ENCODE results near the gene PTPRG.

The PTPRG gene

GRCh38 chr3:62220616-62221015 is 659.2 kb downstream of the PTPRG start:
- FAIRE-seq, result no peak

GRCh38 chr3:62225051-62225450 is 663.7 kb downstream of the PTPRG start:
- FAIRE-seq, result no peak

- FAIRE-seq, result no peak
These were observed 665.4 kb downstream of the PTPRG start for GRCh38 chr3:62226601-62227339.

DNA sequence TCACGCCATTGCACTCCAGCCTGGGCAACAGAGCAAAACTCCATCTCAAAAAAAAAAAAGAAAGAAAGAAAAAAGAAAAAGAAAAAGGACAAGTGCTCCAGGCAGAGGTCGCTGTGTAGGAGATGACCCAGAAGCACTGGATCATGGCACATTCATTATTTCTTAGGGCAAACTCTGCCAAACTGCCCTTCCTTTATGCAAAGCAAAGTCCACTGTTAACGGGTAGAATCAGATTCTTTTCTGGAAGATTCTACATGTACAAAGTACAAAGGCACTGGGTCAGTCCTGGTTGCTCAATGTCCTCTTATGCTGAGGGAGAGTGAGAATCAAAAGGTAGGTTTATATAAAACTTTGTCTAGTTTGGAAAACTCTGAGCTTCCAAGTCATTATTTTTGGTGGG is 667.1 kb downstream of the PTPRG start:
- no peak for FAIRE-seq

- no peak for FAIRE-seq
These were observed 667.8 kb downstream of the PTPRG start for GRCh38 chr3:62229211-62229610.

- FAIRE-seq, result no peak
These were observed 668.5 kb downstream of the PTPRG start for GRCh38 chr3:62229908-62230307.

DNA sequence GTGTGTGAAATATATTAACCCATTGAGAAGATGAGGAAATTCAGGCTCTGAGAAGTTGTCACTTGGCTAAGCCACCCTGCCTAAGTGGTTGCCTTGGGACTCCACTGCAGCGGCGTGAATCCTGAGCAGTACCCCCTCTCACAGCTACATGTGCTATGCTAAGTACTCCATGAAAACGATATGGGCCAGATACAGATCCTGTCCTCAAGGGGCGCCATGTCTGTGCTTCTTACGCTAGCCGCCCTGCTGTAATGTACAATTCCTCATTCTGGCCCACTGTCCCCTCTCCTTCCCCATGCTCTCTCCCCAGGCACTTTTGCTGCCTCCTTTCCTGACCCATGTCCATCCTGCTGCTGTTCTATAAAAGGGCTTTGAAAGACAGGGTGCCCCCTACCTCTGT is 671.7 kb downstream of the PTPRG start:
- FAIRE-seq, result no peak

GRCh38 chr3:62236016-62236415 is 674.6 kb downstream of the PTPRG start:
- no peak for FAIRE-seq

GRCh38 chr3:62237286-62237948 is 676.0 kb downstream of the PTPRG start:
- no peak for FAIRE-seq

DNA sequence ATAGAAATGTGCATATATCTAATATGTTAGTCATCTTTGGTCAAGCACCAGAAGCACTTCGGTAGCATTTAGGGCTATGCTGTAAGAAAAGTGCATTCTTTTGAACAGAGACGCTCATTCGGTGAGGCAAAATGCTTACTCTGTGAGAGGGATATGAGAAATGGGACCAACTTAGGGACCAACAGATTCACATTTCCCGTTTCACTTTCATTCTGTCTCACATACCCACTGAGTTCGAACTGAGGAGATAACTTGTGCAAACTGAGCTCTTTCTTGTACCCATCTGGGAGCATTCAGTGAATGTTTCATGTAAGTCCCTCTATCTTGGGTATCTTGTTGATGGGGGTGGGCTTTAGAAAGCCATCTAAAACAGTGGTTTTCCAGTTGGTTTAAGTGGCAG is 676.6 kb downstream of the PTPRG start:
- no peak for FAIRE-seq

DNA sequence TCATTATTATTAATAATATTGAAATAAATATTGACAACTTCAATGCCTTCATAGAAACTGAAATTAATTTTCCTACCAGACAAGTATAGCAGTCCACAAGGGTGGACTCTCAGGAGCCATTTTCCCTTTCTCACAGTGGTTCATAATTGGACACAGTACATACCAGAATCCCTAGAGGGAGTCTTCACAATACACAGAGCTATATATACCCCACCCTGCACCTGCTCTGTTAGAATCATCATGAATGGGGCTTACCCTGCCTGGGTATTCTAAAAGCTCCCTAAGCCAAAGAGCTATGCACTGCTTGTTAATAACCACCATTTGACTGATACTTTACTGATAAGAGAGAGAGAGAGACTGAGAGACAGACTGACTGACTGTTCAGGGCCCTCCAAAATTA is 677.1 kb downstream of the PTPRG start:
- FAIRE-seq, result no peak

DNA sequence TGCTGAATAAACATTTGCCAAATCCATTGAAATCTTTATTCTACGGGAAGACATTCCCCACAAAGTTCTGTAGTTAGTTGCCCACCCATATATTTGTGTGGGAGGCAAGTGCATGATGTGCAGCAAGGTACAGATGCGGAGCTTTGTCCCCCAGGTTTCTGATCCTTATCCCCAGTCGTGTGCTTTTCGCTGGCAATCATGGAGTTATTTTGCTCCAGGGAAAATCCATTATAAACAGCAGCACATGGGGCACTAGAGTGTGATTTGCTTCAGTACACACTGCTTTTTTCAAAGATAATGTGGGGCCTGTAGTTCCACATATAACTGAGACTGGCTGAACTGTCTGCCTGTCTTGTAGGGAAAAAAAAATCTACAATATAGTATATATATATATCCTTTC is 679.9 kb downstream of the PTPRG start:
- FAIRE-seq, result no peak

DNA sequence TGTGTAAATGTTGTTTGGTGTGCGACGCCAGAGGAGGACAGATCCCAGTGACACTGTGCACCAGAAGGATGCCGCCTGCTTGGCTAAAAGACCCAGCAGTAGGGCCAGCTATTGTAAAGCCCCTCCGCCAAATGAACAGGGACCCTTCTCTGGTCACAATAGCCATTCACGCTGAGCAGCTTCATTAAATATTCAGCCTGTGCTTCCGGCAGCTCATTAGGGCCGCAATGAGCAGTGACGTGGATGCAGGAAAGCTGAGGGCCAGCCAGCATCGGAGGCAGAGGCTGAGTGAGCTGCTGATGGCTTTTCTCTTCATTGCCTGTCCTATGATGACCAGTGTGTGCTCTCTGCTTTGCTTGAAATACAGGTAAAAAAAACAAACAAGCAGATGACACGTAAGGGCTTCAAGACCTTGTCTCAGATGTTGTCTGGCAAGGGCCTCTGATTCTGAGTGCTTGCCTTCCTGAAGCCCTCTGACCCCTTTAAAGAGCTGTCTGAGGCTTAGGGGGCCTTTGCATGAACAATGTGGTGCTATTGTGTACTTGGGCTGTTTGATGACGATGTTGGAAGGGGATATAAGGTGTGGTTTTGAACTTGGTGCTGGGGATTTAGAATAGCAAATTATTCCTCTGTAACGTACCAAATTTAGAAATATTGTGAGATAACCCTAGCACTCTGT is 681.6 kb downstream of the PTPRG start:
- FAIRE-seq, result no peak

- FAIRE-seq, result no peak
These were observed 684.7 kb downstream of the PTPRG start for GRCh38 chr3:62246094-62246493.

DNA sequence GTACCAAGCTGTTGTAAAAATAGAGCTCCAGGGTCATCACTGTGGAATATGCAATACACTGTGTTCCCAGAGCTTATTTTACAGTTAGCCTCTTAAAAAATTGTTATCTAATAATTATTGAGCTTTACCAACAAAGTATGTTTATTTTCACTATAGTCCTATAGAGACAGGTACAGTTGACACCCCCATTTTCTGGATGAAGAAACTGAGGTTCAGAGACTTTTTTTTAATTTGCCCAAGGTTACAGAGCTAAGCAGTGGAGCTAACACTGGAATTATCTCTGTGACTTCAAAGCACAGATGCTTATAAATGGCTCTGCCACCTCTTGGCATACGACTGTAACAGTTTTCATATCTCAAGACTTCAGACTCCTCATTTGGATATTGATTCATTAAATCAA is 685.6 kb downstream of the PTPRG start:
- FAIRE-seq, result no peak

DNA sequence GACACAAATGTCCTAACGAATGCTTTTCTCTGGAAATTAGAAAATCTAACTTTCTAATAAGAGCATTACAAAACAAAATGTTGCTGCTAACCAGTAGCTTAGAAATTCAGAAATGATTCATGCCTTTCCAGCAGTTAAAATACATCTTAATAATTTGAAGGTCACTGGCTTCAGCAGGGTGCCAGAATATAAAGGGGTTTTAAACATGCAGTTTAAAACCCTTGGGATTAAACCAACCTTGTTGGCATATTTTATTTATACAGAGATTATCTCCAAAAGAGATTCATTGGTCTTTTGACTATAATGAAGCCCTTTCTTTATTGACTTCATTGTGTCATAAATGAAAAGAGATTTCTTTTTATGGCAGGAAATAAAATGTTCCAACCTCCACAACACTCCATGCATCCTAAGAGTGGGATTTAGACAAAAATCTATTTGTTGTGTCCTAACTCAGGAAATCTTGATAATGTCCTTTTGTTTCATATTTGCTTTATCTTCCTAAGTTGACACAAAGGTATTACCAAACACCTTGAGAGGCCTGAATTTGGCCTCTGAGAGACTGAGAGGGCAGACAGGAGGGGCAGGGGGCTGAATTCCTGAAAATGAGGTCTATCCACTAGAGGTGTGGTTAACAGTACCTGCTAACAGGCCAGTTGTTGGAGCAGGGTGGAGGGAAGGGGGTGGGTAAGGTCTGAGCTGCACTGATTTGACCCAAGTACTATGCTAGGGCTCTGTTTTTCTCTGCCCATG is 687.5 kb downstream of the PTPRG start:
- FAIRE-seq, result no peak

GRCh38 chr3:62249484-62249776 is 688.1 kb downstream of the PTPRG start:
- no peak for FAIRE-seq

DNA sequence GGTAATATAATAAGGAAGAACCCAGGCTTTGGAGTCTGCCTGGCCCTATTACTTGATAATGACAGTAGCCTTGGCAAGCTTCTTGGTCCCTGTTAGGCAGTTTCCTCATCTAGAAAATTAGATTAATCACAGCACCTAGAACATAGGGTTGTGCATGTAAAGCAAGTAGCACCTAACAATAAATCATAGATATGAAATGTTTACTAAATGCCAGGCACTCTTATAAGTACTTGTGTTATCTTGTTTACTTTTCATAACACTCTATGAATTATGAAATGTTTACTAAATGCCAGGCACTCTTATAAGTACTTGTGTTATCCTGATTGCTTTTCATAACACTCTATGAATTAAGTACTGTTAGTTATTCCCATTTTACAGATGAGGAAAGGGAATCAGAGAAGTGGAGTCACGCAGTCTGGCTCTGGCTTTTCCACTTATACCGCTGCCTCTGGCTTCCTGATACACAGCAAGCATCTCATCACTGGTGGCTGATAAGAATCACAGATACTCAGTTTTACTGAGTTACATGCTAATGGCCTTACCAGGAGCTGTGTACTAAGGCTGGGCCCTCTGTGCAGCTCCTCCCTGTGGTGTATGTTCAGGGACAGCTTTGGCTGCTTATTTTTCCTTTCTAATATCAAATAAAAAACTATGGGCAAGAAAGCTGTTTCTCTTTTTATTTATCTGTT is 688.6 kb downstream of the PTPRG start:
- FAIRE-seq, result no peak

GRCh38 chr3:62252438-62253157 is 691.2 kb downstream of the PTPRG start:
- FAIRE-seq, result no peak

DNA sequence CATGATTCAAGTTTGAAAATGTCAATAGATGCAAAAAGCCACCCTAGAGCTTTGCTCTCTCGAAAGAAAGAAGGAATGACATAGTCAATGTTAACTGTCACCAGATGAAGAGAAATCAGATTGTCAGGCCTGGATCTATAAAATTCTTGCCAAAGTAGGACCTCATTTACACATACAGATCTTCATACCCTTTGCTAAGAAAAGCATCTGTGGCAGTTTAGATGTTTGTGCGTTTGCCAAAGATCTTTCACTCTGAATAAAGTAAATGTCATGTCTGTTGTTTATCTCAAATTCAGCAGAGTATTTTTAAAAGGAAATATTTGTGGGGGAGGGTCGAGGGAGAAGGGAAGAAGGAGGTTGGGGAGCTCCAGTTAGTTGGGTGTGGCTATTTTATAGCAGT is 692.6 kb downstream of the PTPRG start:
- no peak for FAIRE-seq

GRCh38 chr3:62255758-62256157 is 694.4 kb downstream of the PTPRG start:
- FAIRE-seq, result no peak

GRCh38 chr3:62259924-62260323 is 698.6 kb downstream of the PTPRG start:
- FAIRE-seq, result no peak

Data from islet of Langerhans (tissue), 1 donor.